Psoas muscle (tissue), 8 donors: ENCODE data around the gene CABCOCO1. TPM values are rescaled to one million over a fixed set of nuclear protein-coding genes. Genes with fewer than 3 reads are reported as not detected.

ENCODE experiments used
- ATAC-seq, 4 donors: fragments of 200-7000 bp; cut with Tn5 transposase; one replicate each; pipeline ENCODE4 v1.9.1; 2020; ENCODE audit warnings: moderate library complexity in 3 of 4, mild to moderate bottlenecking in 2 of 4
- DNase-seq, 2 donors: peaks; one replicate each; pipeline ENCODE4 v3.0.0-alpha.2; 2020
- H3K27ac ChIP-seq: fragments of 200-600 bp; one replicate; pipeline ENCODE4 v1.8.0; 2022
- H3K27me3 ChIP-seq, 3 donors: fragments of 200-600 bp in 1 of 3; one replicate each; pipeline versions ENCODE4 v1.6.1 to v1.8.0; 2013 to 2022; ENCODE audit warnings: low read length in 2 of 3, mild to moderate bottlenecking in 2 of 3, moderate library complexity in 1 of 3; ENCODE audit not compliant: insufficient read depth in 3 of 3
- H3K36me3 ChIP-seq, 2 donors: fragments of 200-600 bp in 1 of 2; one replicate each; pipeline versions ENCODE4 v1.6.1 to v1.8.0; 2013 to 2022; ENCODE audit warnings: low read depth in 1 of 2, mild to moderate bottlenecking in 1 of 2, moderate library complexity in 1 of 2; ENCODE audit not compliant: insufficient read depth in 1 of 2
- H3K4me1 ChIP-seq: fragments of 200-600 bp; one replicate; pipeline ENCODE4 v1.8.0; 2022
- H3K4me3 ChIP-seq: fragments of 200-600 bp; one replicate; pipeline ENCODE4 v1.8.0; 2022; ENCODE audit warnings: mild to moderate bottlenecking
- H3K9me3 ChIP-seq: fragments of 200-600 bp; one replicate; pipeline ENCODE4 v1.8.0; 2022
- WGBS, 3 donors: extraction: QIAGEN DNeasy Blood & Tissue Kit; methylation state at CpG; one replicate each; pipeline versions ENCODE4 v1.1.6 to v1.1.7; 2013; 5-methylcytosine and 5-hydroxymethylcytosine counted together
- intact Hi-C, 2 donors: fragments of 100-400 bp; cut with DNase I; formaldehyde crosslinking; loops; one replicate each; pipeline versions ENCODE4 v1.11.0 to v1.14.2; 2022
- polyA plus RNA-seq, 3 donors: library from polyadenylated mRNA; stranded (reverse); fragments of 200-250 nt; gene quantifications; one replicate each; pipeline ENCODE4 v1.2.3, GENCODE V29; 2013
- total RNA-seq, 4 donors: library from RNA; stranded (reverse); fragmentation: NEBNext Ultra II Directional in 2 of 4; extraction: Animal tissue kit (Norgen Biotek cat#: 25700) in 2 of 4; gene quantifications; one replicate each; pipeline versions ENCODE4 v1.2.1 to v1.2.4, GENCODE V29; 2021 to 2023
- TF ChIP-seq, protein P1 (sequence below): fragments of 200-600 bp; IDR thresholded peaks from one replicate; pipeline ENCODE4 v1.8.0; 2022; ENCODE audit warnings: antibody characterized with exemption
- donor health status: healthy with polysubstance abuse.
- donor health status: DM: no; HTN: no; CAD: no; lungs with moderate emphysema.
- donor health status: Bipolar disorder and iron deficiency.
- donor health status: healthy.
- donor health status: DM: yes; HTN: yes; CAD: no.
- donor health status: DM: no; HTN: no; CAD: no.
- donor health status: DM: no; HTN: no; CAD: no.
- donor health status: DM: yes; HTN: yes; CAD: no.

The CABCOCO1 gene
- total and polyA plus RNA-seq, 7 donors: 0.03 to 0.04 TPM; not detected in 5

- Histone ChIP-seq H3K36me3 (no peaks in the 10 kb centered on the region), H3K27me3 (no peaks in the 10 kb centered on the region), H3K4me3 (no peak overlapping the region), H3K27ac (no peak overlapping the region), H3K4me1 (no peaks in the 10 kb centered on the region), H3K9me3 (no peaks in the 10 kb centered on the region)
- DNase-seq: no peak
- 92 to 95% (median 92%) methylated on average over 4 of the region's 4 CpGs for WGBS, 3 donors
- intact Hi-C loops: no loop called here
- no peak for ATAC-seq
- TF ChIP-seq, protein P1, sequence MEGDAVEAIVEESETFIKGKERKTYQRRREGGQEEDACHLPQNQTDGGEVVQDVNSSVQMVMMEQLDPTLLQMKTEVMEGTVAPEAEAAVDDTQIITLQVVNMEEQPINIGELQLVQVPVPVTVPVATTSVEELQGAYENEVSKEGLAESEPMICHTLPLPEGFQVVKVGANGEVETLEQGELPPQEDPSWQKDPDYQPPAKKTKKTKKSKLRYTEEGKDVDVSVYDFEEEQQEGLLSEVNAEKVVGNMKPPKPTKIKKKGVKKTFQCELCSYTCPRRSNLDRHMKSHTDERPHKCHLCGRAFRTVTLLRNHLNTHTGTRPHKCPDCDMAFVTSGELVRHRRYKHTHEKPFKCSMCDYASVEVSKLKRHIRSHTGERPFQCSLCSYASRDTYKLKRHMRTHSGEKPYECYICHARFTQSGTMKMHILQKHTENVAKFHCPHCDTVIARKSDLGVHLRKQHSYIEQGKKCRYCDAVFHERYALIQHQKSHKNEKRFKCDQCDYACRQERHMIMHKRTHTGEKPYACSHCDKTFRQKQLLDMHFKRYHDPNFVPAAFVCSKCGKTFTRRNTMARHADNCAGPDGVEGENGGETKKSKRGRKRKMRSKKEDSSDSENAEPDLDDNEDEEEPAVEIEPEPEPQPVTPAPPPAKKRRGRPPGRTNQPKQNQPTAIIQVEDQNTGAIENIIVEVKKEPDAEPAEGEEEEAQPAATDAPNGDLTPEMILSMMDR: no peak
Measured at GRCh38 chr10:61639952-61640351, 22.8 kb upstream of the CABCOCO1 start.

GRCh38 chr10:61640856-61641255, 21.9 kb upstream of the CABCOCO1 start:
- Histone ChIP-seq H3K9me3 (no peaks in the 10 kb centered on the region), H3K4me1 (no peaks in the 10 kb centered on the region), H3K36me3 (no peaks in the 10 kb centered on the region), H3K27me3 (no peaks in the 10 kb centered on the region), H3K27ac (no peak overlapping the region), H3K4me3 (no peak overlapping the region)
- WGBS, 3 donors: 78 to 94% (median 79%) methylated on average over 3 of the region's 3 CpGs
- TF ChIP-seq, protein P1: no peak
- intact Hi-C loops: no loop called here
- ATAC-seq: no peak
- DNase-seq: no peak

DNA sequence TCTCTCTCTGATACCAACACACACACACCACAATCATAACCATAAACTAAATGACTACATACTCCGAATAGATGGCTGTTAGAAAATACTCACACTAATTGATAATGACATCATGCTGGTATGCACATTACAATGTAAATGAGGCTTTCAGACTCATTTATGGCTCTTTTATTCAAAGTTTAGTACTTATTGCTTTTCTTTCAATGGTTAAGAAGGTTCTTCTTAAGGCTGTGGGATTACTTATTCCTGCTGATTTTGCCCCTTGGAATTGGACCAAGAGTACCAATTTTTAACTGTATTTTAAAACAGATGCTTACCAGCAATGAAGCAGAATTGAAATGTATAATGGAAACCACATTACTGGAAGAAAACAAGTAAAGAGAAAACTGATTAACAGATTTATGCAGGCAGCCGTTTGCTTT, 20.6 kb upstream of the CABCOCO1 start:
- WGBS, 3 donors: 34 to 38% (median 35%) methylated on average over 2 of the region's 2 CpGs
- Histone ChIP-seq H3K9me3 (no peaks in the 10 kb centered on the region), H3K36me3 (no peaks in the 10 kb centered on the region), H3K27ac (no peak overlapping the region), H3K27me3 (no peaks in the 10 kb centered on the region), H3K4me1 (no peaks in the 10 kb centered on the region), H3K4me3 (no peak overlapping the region)
- no peak for ATAC-seq
- TF ChIP-seq, protein P1: no peak
- intact Hi-C loops: no loop called here
- no peak for DNase-seq

DNA sequence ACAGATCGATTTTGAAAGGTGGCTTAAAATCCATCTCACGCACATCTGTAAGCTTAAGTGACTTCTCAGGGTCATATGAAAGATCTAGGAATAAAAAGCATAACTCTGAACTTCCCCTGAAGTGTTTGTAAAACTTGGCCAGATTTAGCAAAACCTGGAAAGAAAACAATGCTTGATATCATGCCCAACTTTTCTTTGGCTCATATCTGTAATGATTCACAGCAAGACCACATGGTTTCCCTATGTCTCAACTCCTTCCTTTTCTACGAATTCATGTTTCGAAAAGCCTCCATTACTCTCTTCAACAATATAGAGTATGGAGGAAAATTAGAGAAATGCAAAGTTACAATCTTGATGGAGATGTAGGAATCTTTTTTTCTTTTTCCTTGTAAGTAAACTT, 20.1 kb upstream of the CABCOCO1 start:
- H3K36me3 ChIP-seq: no peaks in the 10 kb centered on the region
- DNase-seq (no peak), ATAC-seq (no peak)
- no peak overlapping the region for H3K4me3 ChIP-seq
- intact Hi-C loops: no loop called here
- H3K4me1 ChIP-seq: no peaks in the 10 kb centered on the region
- no peaks in the 10 kb centered on the region for H3K9me3 ChIP-seq
- TF ChIP-seq, protein P1: no peak
- no peak overlapping the region for H3K27ac ChIP-seq
- 25 to 30% (median 26%) methylated on average over 4 of the region's 4 CpGs for WGBS, 3 donors
- H3K27me3 ChIP-seq: no peaks in the 10 kb centered on the region

DNA sequence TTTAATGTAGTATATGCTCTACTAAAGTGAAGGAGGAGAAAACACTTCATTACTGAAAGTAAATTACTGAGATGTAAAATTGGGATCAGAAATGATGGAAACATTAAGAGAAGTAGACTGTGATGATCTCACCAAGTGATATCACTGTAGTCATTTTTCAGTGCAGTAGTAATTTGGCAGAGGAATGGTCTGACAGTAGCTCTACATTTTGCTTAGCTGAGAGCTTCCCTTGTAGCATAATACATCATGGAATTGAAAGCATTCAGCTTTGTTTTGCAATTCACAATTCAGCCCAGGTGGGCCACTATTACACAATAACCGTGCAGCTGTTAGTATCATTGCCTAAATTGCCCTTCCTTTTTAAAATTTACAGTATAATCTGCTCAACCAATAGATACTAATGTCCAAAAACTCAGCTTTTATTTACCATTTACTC, 19.4 kb upstream of the CABCOCO1 start:
- 14 to 39% (median 27%) methylated on average over 1 of the region's 1 CpG for WGBS, 3 donors
- Histone ChIP-seq H3K27ac (no peak overlapping the region), H3K27me3 (no peaks in the 10 kb centered on the region), H3K9me3 (no peaks in the 10 kb centered on the region), H3K36me3 (no peaks in the 10 kb centered on the region), H3K4me3 (no peak overlapping the region), H3K4me1 (no peaks in the 10 kb centered on the region)
- DNase-seq: no peak
- ATAC-seq: peak in 1 of 4 donors; percentile 32
- TF ChIP-seq, protein P1: no peak
- intact Hi-C loops: no loop called here
